Mucosa of rectum (tissue), 2 donors: ENCODE data around the gene GLO1.

Experiments used
- H3K27ac ChIP-seq, 2 donors: one replicate each; pipeline ENCODE4 v1.7.0; 2013; ENCODE audit warnings: inconsistent platforms in 2 of 2, low read depth in 2 of 2, low read length in 2 of 2
- H3K27me3 ChIP-seq, 2 donors: one replicate each; pipeline ENCODE4 v1.7.0; 2013; ENCODE audit warnings: low read length in 2 of 2; ENCODE audit not compliant: control insufficient read depth in 2 of 2, insufficient read depth in 2 of 2
- H3K36me3 ChIP-seq, 2 donors: one replicate each; pipeline ENCODE4 v1.7.0; 2013; ENCODE audit warnings: low read length in 2 of 2; ENCODE audit not compliant: control insufficient read depth in 2 of 2, insufficient read depth in 2 of 2
- H3K4me1 ChIP-seq, 2 donors: one replicate each; pipeline ENCODE4 v1.7.0; 2013; ENCODE audit warnings: low read length in 2 of 2, mild to moderate bottlenecking in 1 of 2; ENCODE audit not compliant: control insufficient read depth in 2 of 2, insufficient read depth in 2 of 2
- H3K4me3 ChIP-seq, 2 donors: one replicate each; pipeline ENCODE4 v1.7.0; 2013; ENCODE audit warnings: low read length in 2 of 2
- H3K9ac ChIP-seq, 2 donors: one replicate each; pipeline ENCODE4 v1.7.0; 2013; ENCODE audit warnings: low read length in 2 of 2, low read depth in 1 of 2, mild to moderate bottlenecking in 1 of 2
- H3K9me3 ChIP-seq, 2 donors: one replicate each; pipeline ENCODE4 v1.7.0; 2013; ENCODE audit warnings: low read length in 2 of 2; ENCODE audit not compliant: control insufficient read depth in 2 of 2
- donor health status: healthy.
- donor health status: Normal muscosa, but diverticular disease.

GLO1 gene

GRCh38 chr6:38687549-38687948 lies 15.4 kb downstream of the GLO1 start:
- Histone ChIP-seq H3K9me3 (no peaks in the 10 kb centered on the region), H3K9ac (no peak overlapping the region), H3K27me3 (no peaks in the 10 kb centered on the region), H3K27ac (no peak overlapping the region), H3K4me1 (peaks cover 3 to 4% of the 10 kb centered on the region in 2 donors), H3K36me3 (peaks cover 5 to 7% of the 10 kb centered on the region in 2 donors), H3K4me3 (no peak overlapping the region)

- peaks cover 5 to 7% of the 10 kb centered on the region in 2 donors for H3K36me3 ChIP-seq
- H3K27me3 ChIP-seq = no peaks in the 10 kb centered on the region
- no peak overlapping the region for H3K4me3 ChIP-seq
- peaks cover 3 to 4% of the 10 kb centered on the region in 2 donors for H3K4me1 ChIP-seq
- no peaks in the 10 kb centered on the region for H3K9me3 ChIP-seq
- H3K9ac ChIP-seq = no peak overlapping the region
- no peak overlapping the region for H3K27ac ChIP-seq
Measured at GRCh38 chr6:38687043-38687353, 15.9 kb downstream of the GLO1 start.

- H3K27ac ChIP-seq = no peak overlapping the region
- H3K4me3 ChIP-seq = no peak overlapping the region
- H3K4me1 ChIP-seq = peaks cover 3 to 4% of the 10 kb centered on the region in 2 donors
Measured at GRCh38 chr6:38686270-38687042, 16.5 kb downstream of the GLO1 start.

GRCh38 chr6:38684904-38685303 lies 18.0 kb downstream of the GLO1 start:
- Histone ChIP-seq H3K9me3 (no peaks in the 10 kb centered on the region), H3K4me3 (no peak overlapping the region), H3K27ac (no peak overlapping the region), H3K27me3 (no peaks in the 10 kb centered on the region), H3K36me3 (peaks cover 5 to 10% of the 10 kb centered on the region in 2 donors), H3K9ac (no peak overlapping the region), H3K4me1 (peaks cover 3 to 4% of the 10 kb centered on the region in 2 donors)

More at GRCh38 chr6:38686270-38687042, 16.5 kb downstream of the GLO1 start:
- no peaks in the 10 kb centered on the region for H3K9me3 ChIP-seq
- H3K9ac ChIP-seq = no peak overlapping the region
- peaks cover 5 to 10% of the 10 kb centered on the region in 2 donors for H3K36me3 ChIP-seq
- no peaks in the 10 kb centered on the region for H3K27me3 ChIP-seq

GRCh38 chr6:38684237-38684636 lies 18.7 kb downstream of the GLO1 start:
- Histone ChIP-seq H3K4me3 (no peak overlapping the region), H3K36me3 (peaks cover 5 to 10% of the 10 kb centered on the region in 2 donors), H3K4me1 (peaks cover 3 to 4% of the 10 kb centered on the region in 2 donors), H3K9me3 (no peaks in the 10 kb centered on the region), H3K9ac (no peak overlapping the region), H3K27me3 (no peaks in the 10 kb centered on the region), H3K27ac (no peak overlapping the region)

- Histone ChIP-seq H3K27me3 (no peaks in the 10 kb centered on the region), H3K27ac (no peak overlapping the region), H3K9me3 (no peaks in the 10 kb centered on the region), H3K36me3 (peaks cover 7 to 14% of the 10 kb centered on the region in 2 donors), H3K9ac (no peak overlapping the region), H3K4me1 (no peaks in the 10 kb centered on the region), H3K4me3 (no peak overlapping the region)
Measured at GRCh38 chr6:38681850-38682249, 21.1 kb downstream of the GLO1 start.

- H3K9me3 ChIP-seq = no peaks in the 10 kb centered on the region
- no peaks in the 10 kb centered on the region for H3K4me1 ChIP-seq
- H3K36me3 ChIP-seq = peaks cover 14 to 17% of the 10 kb centered on the region in 2 donors
- H3K9ac ChIP-seq = no peak overlapping the region
- no peak overlapping the region for H3K27ac ChIP-seq
- H3K27me3 ChIP-seq = no peaks in the 10 kb centered on the region
- no peak overlapping the region for H3K4me3 ChIP-seq
Measured at GRCh38 chr6:38679668-38680067, 23.3 kb downstream of the GLO1 start.

GRCh38 chr6:38678178-38678760 lies 24.7 kb downstream of the GLO1 start:
- Histone ChIP-seq H3K4me1 (no peaks in the 10 kb centered on the region), H3K27ac (no peak overlapping the region), H3K36me3 (peaks cover 14 to 18% of the 10 kb centered on the region in 2 donors), H3K27me3 (no peaks in the 10 kb centered on the region), H3K9me3 (no peaks in the 10 kb centered on the region), H3K4me3 (no peak overlapping the region), H3K9ac (no peak overlapping the region)

GRCh38 chr6:38676974-38677544 lies 25.9 kb downstream of the GLO1 start:
- peaks cover 11 to 12% of the 10 kb centered on the region in 2 donors for H3K36me3 ChIP-seq
- H3K9ac ChIP-seq = no peak overlapping the region
- H3K27me3 ChIP-seq = no peaks in the 10 kb centered on the region
- H3K9me3 ChIP-seq = no peaks in the 10 kb centered on the region
- H3K27ac ChIP-seq = peak overlapping the region in 1 of 2 donors; percentile 18
- H3K4me1 ChIP-seq = no peaks in the 10 kb centered on the region
- H3K4me3 ChIP-seq = no peak overlapping the region

GRCh38 chr6:38676236-38676973 lies 26.5 kb downstream of the GLO1 start:
- Histone ChIP-seq H3K9ac (no peak overlapping the region), H3K4me3 (no peak overlapping the region), H3K36me3 (peaks cover 9 to 11% of the 10 kb centered on the region in 2 donors), H3K27me3 (no peaks in the 10 kb centered on the region), H3K27ac (peak overlapping the region; percentile 10 to 17), H3K9me3 (no peaks in the 10 kb centered on the region), H3K4me1 (no peaks in the 10 kb centered on the region)
